ENCODE data around the gene RBMS3.
"Not testable (repeated sequence)": the region's sequence is repeated elsewhere in the genome, so short reads cannot be mapped to it uniquely, and the experiment has no call there.

RBMS3 gene

GRCh38 chr3:29385046-29385830 is 104.4 kb downstream of the RBMS3 start:
- DNase-seq (ENCODE audit: low spot score) = no peak

- DNase-seq (ENCODE audit: low spot score) = no peak
Observed at GRCh38 chr3:29389362-29389761, 108.5 kb downstream of the RBMS3 start.

DNA sequence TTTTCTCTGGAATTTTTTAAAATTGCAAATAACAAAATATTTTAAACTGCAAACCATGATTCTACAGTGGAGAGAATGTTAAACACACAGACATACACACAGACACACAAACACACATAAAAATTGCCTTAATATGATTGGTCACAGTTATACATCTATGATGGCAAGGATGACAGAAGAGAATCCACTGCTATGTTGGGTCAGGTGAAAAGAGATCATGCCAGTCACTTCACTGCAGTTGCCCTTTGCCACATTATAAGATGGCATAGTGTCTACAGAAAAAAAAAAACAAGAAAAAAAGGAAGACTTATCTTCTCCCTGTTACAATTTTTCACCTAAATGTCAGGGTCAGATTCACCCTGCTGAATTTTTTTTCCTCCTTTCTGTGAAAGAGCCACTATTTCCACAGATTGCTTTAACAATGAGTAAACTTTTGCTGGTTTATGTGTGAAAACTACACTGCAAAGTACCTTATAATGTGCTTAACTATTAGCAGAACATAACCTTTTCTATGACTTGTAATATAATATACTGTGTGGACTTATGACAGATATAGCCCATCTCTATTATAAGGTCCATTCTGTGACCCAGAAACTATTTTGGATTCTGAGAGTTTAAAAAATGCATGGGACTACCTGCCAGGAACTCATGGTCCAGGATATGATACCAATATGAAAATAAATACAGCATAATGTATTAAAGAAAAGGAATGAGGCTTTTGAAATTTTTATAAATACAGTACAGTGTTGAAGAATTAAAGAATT is 111.9 kb downstream of the RBMS3 start:
- no peak for DNase-seq (ENCODE audit: low spot score)

- not testable (repeated sequence) for DNase-seq (ENCODE audit: low spot score)
Observed at GRCh38 chr3:29393946-29394345, 113.1 kb downstream of the RBMS3 start.

- no peak for DNase-seq (ENCODE audit: low spot score)
Observed at GRCh38 chr3:29397406-29397805, 116.5 kb downstream of the RBMS3 start.

DNA sequence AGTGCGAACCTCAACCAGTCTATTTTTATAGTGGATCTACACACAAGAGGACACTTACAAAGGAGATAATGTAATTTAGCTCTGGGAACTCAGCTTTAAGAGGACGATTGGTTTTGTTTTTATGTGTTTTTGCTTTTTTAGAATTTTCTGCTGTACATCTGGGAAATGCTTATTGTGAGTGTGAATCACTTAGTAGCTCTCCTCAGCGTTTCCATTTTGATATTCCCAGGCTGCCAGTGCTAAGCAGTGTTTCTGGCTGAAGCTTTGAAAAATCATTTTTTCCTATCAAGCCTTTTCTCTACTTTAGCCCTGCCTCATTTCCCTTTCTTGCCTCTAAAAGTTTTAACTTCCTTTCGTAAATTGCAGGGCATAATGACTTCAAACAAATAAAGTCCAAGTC is 117.9 kb downstream of the RBMS3 start:
- no peak for DNase-seq (ENCODE audit: low spot score)

DNA sequence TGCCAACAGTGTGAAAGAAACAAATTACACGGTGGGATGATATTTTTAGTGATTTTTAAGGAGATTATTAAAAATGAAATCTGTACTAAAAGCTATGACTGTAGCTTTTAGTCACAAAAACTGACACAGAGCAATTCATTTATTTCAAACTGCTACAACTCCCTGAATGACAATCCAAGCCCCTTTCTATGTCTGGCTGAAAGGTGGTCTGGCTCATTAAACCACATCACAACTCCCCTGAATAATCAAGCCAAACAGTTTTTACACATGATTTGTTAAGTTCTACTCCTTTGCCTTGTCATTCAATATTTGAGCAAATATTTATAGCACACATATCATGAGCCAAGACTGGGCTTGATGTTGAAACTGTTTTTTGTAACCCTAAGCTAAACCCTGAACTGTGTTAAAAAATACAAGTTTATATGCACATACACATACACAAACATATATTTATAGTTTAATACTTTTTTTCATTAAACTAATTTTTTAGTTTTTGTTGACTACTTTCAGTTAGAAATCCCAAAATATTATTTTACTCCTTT is 125.5 kb downstream of the RBMS3 start:
- DNase-seq (ENCODE audit: low spot score) = no peak

- no peak for DNase-seq (ENCODE audit: low spot score)
Observed at GRCh38 chr3:29408676-29409075, 127.8 kb downstream of the RBMS3 start.

- no peak for DNase-seq (ENCODE audit: low spot score)
Observed at GRCh38 chr3:29409409-29409808, 128.5 kb downstream of the RBMS3 start.

GRCh38 chr3:29410220-29410619 is 129.3 kb downstream of the RBMS3 start:
- no peak for DNase-seq (ENCODE audit: low spot score)

- no peak for DNase-seq (ENCODE audit: low spot score)
Observed at GRCh38 chr3:29410660-29411405, 130.0 kb downstream of the RBMS3 start.

GRCh38 chr3:29412110-29412509 is 131.2 kb downstream of the RBMS3 start:
- no peak for DNase-seq (ENCODE audit: low spot score)

DNA sequence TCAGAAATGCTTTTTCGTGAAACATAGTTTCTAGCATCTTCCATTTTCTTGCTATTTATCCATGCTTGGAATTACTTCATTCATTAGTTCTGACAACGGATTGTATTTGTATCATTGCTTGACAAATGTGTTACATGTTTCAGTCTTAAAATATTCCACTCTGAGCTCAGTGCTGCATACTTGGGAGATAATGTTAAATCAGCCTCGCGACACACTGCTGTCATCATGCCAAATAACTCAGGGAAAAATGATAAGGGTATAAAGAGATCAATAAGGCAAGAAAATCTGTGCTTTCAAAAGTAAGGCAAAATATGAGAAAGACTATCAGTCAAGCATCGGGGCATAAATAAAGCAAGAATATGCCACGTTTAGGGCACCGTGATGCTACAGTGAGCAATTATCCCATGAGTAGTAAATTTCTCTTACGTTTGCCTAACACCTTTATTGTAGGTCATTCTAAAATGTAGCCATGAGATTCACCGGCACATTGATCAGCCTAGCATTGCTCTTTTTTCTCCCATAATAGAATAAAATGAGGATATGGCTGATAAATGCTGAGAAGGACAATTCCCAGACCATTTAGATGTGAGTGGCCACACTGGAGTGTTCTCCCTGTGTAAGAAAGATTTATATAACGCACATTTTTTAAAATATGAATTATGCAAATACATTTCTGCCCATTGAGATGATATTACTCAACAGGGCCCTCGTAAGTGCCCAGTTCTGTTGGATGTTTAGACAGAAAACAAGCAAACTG is 133.8 kb downstream of the RBMS3 start:
- no peak for DNase-seq (ENCODE audit: low spot score)

- DNase-seq (ENCODE audit: low spot score) = no peak
Observed at GRCh38 chr3:29415482-29416223, 134.8 kb downstream of the RBMS3 start.

DNA sequence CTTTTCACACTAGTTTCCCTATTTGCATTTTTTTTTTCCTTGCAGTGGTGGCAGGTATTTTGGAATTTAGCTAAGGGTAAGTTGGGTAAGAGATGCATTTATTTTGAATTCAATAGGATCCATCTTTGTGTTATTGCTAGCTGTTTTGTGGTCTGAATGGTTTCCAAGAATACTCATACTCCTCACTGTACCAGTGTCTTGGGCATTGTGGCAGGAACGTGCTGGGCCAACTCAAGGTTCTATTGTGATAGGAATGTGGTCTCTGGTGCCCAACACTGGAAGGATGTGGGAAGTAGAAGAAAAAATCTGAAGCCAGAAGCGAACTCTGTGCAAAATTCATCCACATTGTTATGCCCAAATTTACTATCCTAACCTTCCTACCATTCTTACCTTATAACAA is 135.6 kb downstream of the RBMS3 start:
- DNase-seq (ENCODE audit: low spot score) = no peak

GRCh38 chr3:29420106-29420505 is 139.2 kb downstream of the RBMS3 start:
- DNase-seq (ENCODE audit: low spot score) = no peak

GRCh38 chr3:29426302-29427226 is 145.7 kb downstream of the RBMS3 start:
- DNase-seq (ENCODE audit: low spot score) = no peak

- no peak for DNase-seq (ENCODE audit: low spot score)
Observed at GRCh38 chr3:29427266-29428103, 146.6 kb downstream of the RBMS3 start.

Measured in putamen (tissue), 1 donor.